ENCODE data around the gene SLC25A14. TPM values are rescaled to one million over a fixed set of nuclear protein-coding genes. Genes with fewer than 3 reads are reported as not detected.

The SLC25A14 gene
- total and polyA plus RNA-seq, 10 of the 15 experiments (the other 5 are each of a cell fraction or from before 2014, with no cell fraction given) = 7.6 to 17.0 (median 14.0) TPM

DNA sequence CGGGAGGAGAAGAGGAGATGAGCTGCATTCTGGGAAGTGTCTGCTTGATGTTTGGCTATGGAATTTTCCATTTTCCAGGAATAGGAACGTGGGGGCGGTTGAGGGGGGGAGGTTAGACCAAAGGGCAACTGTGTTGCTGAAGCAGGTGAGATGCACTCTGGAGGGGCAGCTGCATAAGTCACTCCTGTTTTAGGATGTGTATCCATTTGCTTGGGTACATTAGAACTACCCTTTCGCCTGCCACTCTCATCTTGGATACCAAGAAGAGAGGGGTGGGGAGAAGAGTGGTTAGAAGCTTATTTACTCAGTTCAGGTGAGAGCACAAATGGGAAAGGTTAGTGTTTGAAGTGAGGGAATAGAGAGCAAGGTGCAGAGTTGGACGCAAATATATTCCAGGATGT, 46.7 kb downstream of the SLC25A14 start:
- no peak for FAIRE-seq
- no TSS peak for BruUV-seq (replicated peaks)
- in situ Hi-C loops (cut with MboI) = no loop called here
- no peak for TF ChIP-seq RBBP5 (conservative IDR thresholded peaks at IDR 0.05)
- TF ChIP-seq, protein P1, sequence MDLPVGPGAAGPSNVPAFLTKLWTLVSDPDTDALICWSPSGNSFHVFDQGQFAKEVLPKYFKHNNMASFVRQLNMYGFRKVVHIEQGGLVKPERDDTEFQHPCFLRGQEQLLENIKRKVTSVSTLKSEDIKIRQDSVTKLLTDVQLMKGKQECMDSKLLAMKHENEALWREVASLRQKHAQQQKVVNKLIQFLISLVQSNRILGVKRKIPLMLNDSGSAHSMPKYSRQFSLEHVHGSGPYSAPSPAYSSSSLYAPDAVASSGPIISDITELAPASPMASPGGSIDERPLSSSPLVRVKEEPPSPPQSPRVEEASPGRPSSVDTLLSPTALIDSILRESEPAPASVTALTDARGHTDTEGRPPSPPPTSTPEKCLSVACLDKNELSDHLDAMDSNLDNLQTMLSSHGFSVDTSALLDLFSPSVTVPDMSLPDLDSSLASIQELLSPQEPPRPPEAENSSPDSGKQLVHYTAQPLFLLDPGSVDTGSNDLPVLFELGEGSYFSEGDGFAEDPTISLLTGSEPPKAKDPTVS (IDR thresholded peaks at IDR 0.05; ENCODE audit: low read depth, low read length) = no peak
- no peak for TF ChIP-seq ESRRA (IDR thresholded peaks at IDR 0.05; ENCODE audit: low read length)
- no peak for TF ChIP-seq RB1 (IDR thresholded peaks at IDR 0.05; ENCODE audit: borderline replicate concordance)
- no peak for TF ChIP-seq ATF7 (IDR thresholded peaks at IDR 0.05; ENCODE audit: low read depth)
- no peak for TF ChIP-seq ZNF274 (IDR thresholded peaks at IDR 0.05; ENCODE audit: insufficient read depth, insufficient read length)
- TF ChIP-seq, protein P2, sequence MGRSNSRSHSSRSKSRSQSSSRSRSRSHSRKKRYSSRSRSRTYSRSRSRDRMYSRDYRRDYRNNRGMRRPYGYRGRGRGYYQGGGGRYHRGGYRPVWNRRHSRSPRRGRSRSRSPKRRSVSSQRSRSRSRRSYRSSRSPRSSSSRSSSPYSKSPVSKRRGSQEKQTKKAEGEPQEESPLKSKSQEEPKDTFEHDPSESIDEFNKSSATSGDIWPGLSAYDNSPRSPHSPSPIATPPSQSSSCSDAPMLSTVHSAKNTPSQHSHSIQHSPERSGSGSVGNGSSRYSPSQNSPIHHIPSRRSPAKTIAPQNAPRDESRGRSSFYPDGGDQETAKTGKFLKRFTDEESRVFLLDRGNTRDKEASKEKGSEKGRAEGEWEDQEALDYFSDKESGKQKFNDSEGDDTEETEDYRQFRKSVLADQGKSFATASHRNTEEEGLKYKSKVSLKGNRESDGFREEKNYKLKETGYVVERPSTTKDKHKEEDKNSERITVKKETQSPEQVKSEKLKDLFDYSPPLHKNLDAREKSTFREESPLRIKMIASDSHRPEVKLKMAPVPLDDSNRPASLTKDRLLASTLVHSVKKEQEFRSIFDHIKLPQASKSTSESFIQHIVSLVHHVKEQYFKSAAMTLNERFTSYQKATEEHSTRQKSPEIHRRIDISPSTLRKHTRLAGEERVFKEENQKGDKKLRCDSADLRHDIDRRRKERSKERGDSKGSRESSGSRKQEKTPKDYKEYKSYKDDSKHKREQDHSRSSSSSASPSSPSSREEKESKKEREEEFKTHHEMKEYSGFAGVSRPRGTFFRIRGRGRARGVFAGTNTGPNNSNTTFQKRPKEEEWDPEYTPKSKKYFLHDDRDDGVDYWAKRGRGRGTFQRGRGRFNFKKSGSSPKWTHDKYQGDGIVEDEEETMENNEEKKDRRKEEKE (IDR thresholded peaks at IDR 0.05) = no peak
- TF ChIP-seq IRF4 (IDR thresholded peaks at IDR 0.05; ENCODE audit: low read depth, low read length) = no peak
- TF ChIP-seq FOXM1 (IDR thresholded peaks at IDR 0.05; ENCODE audit: low read depth, low read length) = no peak
- TF ChIP-seq SUPT20H (IDR thresholded peaks at IDR 0.05; ENCODE audit: borderline replicate concordance, control insufficient read depth, low read depth, low read length) = no peak
- TF ChIP-seq PML (IDR thresholded peaks at IDR 0.05; ENCODE audit: low read length) = no peak
- TF ChIP-seq E2F8 (IDR thresholded peaks at IDR 0.05; ENCODE audit: low read depth, partially characterized antibody) = no peak
- TF ChIP-seq CBFB (IDR thresholded peaks at IDR 0.05; ENCODE audit: low read depth) = no peak
- no peak for TF ChIP-seq POLR2AphosphoS2 (IDR thresholded peaks at IDR 0.05; ENCODE audit: low read depth, low read length)
- TF ChIP-seq BMI1 (IDR thresholded peaks at IDR 0.05; ENCODE audit: borderline replicate concordance) = no peak
- TF ChIP-seq ETV6 (conservative IDR thresholded peaks at IDR 0.05 in 1 of 2, IDR thresholded peaks at IDR 0.05 in 1 of 2; ENCODE audit: borderline replicate concordance in 1 of 2, low read depth in 1 of 2) = no peak
- TF ChIP-seq HDGF (IDR thresholded peaks at IDR 0.05) = no peak
- no peak for TF ChIP-seq PBX3 (IDR thresholded peaks at IDR 0.05; ENCODE audit: insufficient replicate concordance, low read depth, low read length)

More for the DNA sequence above, 46.7 kb downstream of the SLC25A14 start:
- H3K27me3 ChIP-seq (replicated peaks in 1 of 2; ENCODE audit: control insufficient read depth in 2 of 2, insufficient read depth in 2 of 2, low read length in 1 of 2) = peaks cover 0 to 2% of the 10 kb centered on the region in 2 experiments; a peak in 1 of 4 replicates
- no peak overlapping the region for H3K4me2 ChIP-seq (ENCODE audit: control insufficient read depth, insufficient read depth)
- POLR2A ChIA-PET = no interaction called here
- intact Hi-C loops (cut with micrococcal nuclease; ENCODE audit: unreplicated experiment) = no loop called here
- H3K79me2 ChIP-seq (ENCODE audit: control insufficient read depth, insufficient read depth, low read length) = no peaks in the 10 kb centered on the region
- ATAC-seq (no peak), DNase-seq (ENCODE audit: low read depth, low spot score) (no peak)
- SMC1A ChIA-PET (ENCODE audit: uncharacterized antibody, unreplicated experiment) = no interaction called here
- CTCF ChIA-PET = interaction anchor here (0.9 to 1.1 kb wide), 2 partner anchors 9 to 531 kb away, joined by 3 to 4 read pairs; no protein-coding TSS in a partner anchor
- no peaks in the 10 kb centered on the region for H4K20me1 ChIP-seq (ENCODE audit: control insufficient read depth, insufficient read depth)
- H3K9me3 ChIP-seq (replicated peaks; ENCODE audit: control insufficient read depth, insufficient read depth, low read length) = no peaks in the 10 kb centered on the region
- RAD21 ChIA-PET (ENCODE audit: unreplicated experiment) = interaction anchor here (0.6 kb wide), 1 partner anchor 356 kb away, joined by 3 read pairs; no protein-coding TSS in a partner anchor
- no peaks in the 10 kb centered on the region for H3K4me1 ChIP-seq (ENCODE audit: control insufficient read depth, insufficient read depth, low read length)
- no peaks in the 10 kb centered on the region for H3K36me3 ChIP-seq (ENCODE audit: control insufficient read depth in 2 of 2, insufficient read depth in 2 of 2, low read length in 1 of 2)
- no peak overlapping the region for H3K27ac ChIP-seq (ENCODE audit: control insufficient read depth, insufficient read depth)
- WGBS (ENCODE audit: insufficient coverage, insufficient replicate concordance, low lambda C conversion rate, missing lambda C conversion rate) = 38% methylated on average over 5 of the region's 5 CpGs
- H3K9ac ChIP-seq (ENCODE audit: control insufficient read depth, insufficient read depth, low read length) = no peak overlapping the region
- no peak overlapping the region for H2AFZ ChIP-seq (ENCODE audit: control insufficient read depth, low read depth, low read length)
- no peak overlapping the region for H3K4me3 ChIP-seq

Data from GM12878 (cell line).